HG03575 (cell line): ENCODE data around the gene NTRK1.

ENCODE experiments used
- ATAC-seq: cut with Tn5 transposase; IDR thresholded peaks from one replicate; pipeline ENCODE4 v1.9.1; 2021; ENCODE audit not compliant: unreplicated experiment, insufficient number of reproducible peaks, low FRiP score; ENCODE audit errors: extremely low read depth

The NTRK1 gene

GRCh38 chr1:156892190-156893047 lies 31.8 kb downstream of the NTRK1 start:
- no peak for ATAC-seq

DNA sequence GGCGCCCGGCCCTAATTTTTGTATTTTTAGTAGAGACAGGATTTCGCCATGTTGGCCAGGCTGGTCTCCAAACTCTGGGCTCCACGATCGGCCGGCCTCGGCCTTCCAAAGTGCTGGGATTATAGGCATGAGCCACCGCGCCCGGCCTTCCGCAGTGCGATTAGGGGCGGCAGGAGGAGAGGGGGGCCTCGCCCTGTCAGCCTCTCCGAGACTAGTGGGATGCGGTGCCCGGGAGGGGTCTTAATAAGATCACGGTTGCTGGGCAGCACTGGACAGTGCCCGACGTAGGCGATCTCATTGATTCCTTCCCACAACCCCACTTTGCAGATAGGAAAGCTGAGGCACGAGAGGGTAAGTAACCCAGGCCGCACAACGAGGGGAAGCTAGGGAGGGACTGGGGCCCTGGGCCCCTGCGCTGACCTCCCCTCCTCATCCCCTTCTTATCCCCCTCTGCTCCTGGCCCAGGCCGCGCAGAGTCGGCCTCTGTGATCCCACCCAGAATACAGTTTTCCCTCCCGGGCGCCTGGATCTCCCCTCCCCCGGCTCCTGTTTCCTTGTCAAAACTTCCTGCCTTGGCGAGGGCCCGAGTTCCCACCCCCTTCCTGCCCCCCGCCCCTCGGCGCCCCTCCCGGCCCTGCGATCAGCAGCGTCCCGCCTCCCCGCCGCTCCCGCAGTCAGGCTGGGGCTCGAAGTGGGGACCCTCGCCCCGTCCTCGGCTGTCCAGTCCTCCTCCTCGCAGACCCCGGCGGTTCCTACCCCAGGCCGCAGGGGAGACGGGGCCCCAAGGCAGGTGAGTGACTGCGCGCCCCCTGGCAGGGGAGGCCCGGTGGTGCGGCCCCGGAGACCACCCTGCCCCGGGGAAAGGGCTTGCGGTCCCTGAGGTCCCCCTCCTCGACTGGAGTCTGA lies 32.6 kb downstream of the NTRK1 start, which contains the start of gene PEAR1:
PEAR1 (plus strand) TSS at position 671 of the 906 bp plus-strand sequence. CDS start 10,209 bp downstream, outside the sequence.
- no peak for ATAC-seq

GRCh38 chr1:156894001-156894400 lies 33.3 kb downstream of the NTRK1 start:
- no peak for ATAC-seq

DNA sequence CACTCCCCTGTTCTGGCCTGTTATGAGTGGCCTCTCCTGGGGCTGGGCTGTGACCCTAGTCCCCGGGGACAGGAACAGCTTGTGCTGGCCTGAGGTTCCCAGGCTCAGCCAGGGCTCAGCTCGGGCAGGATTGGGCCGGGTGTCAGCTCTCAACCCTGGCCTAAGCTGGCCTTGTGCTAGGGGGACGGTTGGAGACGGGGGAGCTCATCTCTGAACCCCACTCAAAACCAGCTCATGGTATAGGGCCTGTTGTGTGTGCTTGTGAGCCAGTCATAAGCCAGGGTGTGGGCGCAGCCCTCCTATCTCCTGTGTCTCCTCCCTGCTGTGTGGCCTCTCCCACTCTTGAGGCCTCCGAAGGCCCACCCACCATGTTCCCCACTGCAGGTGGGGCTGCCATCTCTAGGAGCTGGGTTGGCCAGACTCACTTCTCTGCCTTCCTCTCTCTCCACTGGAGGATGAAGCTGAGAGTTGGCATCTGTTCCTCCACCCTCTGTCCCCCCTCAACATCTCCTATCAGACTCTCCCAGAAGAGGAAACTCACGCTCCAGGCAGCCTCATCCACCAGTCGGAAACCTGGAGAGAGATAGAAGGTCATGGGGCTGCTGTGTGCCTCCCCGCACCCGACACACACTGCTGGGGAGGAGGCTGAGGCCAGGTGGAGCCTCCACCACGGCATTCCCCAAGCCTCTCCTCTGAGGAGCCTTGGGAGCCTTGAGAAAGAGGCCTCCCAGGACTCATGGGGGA lies 34.2 kb downstream of the NTRK1 start:
- ATAC-seq: no peak

- ATAC-seq: no peak
Measured at GRCh38 chr1:156895455-156895812, 34.8 kb downstream of the NTRK1 start.

DNA sequence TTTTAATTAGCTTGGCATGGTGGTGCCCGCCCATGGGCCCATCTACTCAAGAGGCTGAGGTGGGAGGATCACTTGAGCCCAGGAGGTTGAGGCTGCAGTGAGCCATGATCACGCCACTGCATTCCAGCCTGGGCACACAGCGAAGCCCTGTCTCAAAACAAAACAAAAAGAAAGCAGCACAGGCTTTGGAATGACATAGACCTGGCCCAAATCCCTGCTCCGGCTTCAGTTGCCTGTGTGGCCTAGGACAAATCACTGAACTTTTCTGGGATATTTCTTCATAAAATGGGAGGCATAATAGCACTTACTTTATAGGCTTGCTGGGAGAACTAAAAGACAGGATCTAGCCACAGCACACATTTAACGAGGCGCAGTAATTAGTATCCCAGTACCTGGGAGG lies 35.3 kb downstream of the NTRK1 start:
- ATAC-seq: no peak

DNA sequence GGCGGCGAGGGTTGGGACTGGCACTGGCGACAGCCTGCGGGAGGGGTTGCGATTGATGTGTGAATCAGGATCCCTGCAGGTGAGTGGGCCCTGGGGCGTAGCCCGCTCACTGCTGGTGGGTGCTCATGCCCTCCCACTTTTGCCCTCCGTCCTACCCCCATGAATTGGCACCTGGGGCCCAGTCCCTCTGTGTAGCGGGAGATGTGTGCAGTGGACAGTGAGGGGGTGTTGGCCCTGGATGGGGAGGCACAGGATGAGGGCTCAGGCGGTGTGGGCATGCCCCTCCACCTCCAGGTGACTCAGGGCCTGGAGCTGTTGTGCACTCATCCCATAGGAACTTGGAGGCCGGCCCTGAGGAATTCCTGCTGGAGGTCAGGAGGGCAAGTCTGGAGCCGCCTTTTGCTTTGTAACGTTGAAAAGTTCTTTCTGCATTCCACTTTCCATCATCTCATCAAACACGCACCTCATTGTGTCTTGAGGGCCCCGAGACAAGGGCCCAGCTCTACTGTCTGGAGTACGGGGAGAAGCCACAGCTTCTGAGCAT lies 35.9 kb downstream of the NTRK1 start:
- ATAC-seq: no peak

DNA sequence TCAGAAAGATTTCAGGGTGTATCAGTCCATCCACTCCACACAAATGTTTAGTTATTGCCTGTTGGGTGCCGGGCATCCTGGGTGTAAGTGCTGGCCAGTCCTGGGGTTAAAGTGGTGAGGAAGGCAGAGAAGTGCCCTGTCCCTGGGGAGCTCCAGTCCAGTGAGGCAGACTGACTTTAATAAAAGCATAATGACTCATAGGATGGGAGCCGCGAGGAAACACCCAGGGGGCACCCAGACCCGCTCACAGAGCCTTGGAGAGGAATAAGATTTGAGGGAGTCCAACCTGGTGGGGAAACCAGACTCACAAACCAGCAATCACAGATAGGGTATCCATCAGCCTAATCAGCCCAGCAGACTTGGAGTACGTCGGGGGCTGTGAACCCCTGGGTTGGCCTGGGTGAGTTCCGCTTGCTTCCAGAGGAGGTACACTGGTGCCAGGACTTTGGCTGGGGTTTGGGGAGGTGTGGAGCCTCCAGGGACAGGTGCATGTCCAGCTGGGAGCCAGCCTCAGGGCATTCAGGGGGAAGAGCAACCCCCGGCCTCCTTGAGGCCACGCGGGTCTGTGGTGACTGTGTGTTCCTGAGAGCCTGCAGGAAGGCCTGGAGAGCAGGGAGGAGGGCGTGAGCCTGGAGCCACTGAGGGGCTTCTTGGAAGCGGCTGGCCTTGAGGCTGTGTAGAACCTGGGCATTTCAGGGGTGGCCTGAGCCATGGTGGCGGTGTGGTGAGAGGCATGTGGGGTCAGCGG lies 36.6 kb downstream of the NTRK1 start:
- no peak for ATAC-seq

GRCh38 chr1:156898161-156898566 lies 37.5 kb downstream of the NTRK1 start:
- no peak for ATAC-seq

- ATAC-seq: no peak
Measured at GRCh38 chr1:156898971-156899664, 38.5 kb downstream of the NTRK1 start.

DNA sequence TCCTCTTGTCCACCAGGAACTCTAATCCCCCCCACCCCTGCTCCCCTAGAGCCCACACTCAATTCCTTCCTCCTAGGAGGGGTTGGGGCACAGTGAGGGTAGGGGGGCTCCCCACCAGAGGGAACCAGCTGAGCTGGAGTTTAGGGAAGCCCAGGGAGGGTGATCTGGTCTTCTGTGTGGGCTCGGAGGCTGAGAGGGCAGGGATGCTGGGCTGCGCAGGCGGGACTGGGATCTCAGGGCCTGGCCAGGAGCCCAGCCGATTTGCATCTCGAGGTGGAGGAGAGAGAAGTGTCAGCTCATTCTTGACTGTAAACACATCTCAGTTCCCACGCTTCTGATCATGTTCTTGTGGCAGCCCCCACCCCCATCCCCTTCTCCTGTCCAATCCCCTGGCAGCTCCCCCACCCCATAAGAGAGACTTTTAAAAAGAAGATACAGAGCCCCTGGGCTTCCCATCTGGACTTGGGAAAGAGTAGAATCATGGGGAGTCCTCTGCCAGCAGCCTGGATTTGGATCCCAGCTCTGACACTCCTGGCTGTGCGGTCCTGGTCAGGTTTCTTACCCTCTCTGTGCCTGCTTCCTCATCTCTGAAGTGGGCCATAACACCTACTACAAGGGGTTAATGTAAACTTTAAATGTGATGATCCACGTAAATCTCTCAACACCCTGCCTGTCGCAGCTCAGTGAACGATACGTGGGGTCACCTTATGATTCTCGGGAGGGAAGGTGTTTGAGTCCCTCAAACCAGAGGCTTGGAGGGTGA lies 39.5 kb downstream of the NTRK1 start:
- ATAC-seq: no peak

GRCh38 chr1:156900896-156901589 lies 40.4 kb downstream of the NTRK1 start:
- no peak for ATAC-seq

DNA sequence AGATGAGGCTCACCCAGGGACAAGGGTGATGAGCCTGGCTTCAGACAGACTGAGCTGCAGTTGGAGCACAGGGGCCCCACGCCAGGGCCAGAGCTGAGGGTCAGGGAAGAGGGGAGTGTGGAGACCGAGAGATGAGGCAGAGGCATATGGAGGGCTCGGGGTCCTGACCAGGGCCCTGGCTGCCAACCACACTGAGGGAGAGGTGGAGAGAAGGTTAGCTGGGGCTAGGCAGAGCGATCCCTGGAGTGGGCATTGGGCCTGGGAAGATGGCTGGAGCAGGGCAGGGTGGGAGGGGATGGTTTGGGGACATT lies 40.9 kb downstream of the NTRK1 start:
- ATAC-seq: no peak

- ATAC-seq: no peak
Measured at GRCh38 chr1:156901966-156902915, 41.6 kb downstream of the NTRK1 start.

DNA sequence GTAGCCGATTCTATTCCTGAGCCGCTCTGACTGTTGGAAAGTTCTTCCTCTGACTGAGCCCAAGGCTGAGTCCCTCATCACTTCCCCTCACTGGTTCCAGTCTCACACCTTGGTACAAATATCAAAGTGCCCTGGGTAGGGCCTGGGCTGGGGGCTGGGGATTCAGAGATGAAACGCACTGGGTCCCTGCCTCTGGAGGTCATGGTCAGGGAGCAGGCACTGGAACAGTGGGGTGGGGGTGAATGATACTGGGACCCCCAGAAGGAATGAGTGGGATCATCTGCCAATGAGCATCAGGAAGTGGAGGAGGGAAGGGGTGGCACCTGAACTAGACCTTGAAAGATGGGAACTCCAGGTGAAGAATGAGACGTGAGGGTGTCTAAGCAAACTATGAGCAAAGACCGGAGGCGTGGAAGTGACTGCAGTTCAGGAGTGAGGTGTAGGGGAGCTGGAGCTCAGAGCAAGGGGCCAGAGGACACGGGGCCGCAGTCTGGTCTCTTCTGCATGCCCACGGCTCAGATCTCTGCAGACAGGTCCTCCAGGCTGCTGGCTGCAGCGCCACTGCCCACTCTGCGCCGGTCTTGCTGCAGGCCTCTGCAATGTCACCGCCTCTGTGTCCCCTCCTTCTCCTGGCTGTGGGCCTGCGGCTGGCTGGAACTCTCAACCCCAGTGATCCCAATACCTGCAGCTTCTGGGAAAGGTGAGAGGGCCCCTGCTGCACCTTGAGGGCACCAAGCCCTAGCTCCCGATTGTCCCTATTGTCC lies 42.8 kb downstream of the NTRK1 start:
- ATAC-seq: no peak
